ENCODE measurements around the gene AGXT. TPM values are rescaled to one million over a fixed set of nuclear protein-coding genes. Genes with fewer than 3 reads are reported as not detected.

AGXT gene
- total RNA-seq, 4 donors from 2014 or later, result not detected

- H3K36me3 ChIP-seq, result peaks cover 0 to 15% (median 0%) of the 10 kb centered on the region in 3 donors
- TF ChIP-seq CTCF (IDR thresholded peaks at IDR 0.05) (no peak), POLR2A (IDR thresholded peaks at IDR 0.05) (no peak)
- WGBS, 2 donors, result 66 to 73% methylated on average over 5 to 17 of the region's 28 CpGs
- H3K4me3 ChIP-seq, result peak overlapping the region; percentile 39 to 57 (median 48)
- no peaks in the 10 kb centered on the region for H3K9me3 ChIP-seq
- H3K4me1 ChIP-seq, result peaks cover 30 to 95% (median 41%) of the 10 kb centered on the region in 3 donors
- no peak for DNase-seq
- peak overlapping the region; percentile 36 to 92 (median 92) for H3K27ac ChIP-seq
- H3K27me3 ChIP-seq, result peaks cover 0 to 3% (median 0%) of the 10 kb centered on the region in 4 donors
- intact Hi-C loops (cut with DNase I), result no loop called here
Observed at GRCh38 chr2:240894836-240895558, 26.4 kb downstream of the AGXT start.

- Histone ChIP-seq H3K27me3 (peaks cover 0 to 3% (median 0%) of the 10 kb centered on the region in 4 donors), H3K27ac (peak within 1 kb of the TSS; percentile 83 to 92 (median 92)), H3K9me3 (no peaks in the 10 kb centered on the region), H3K4me3 (peak within 1 kb of the TSS; percentile 39 to 57 (median 48)), H3K36me3 (peaks cover 0 to 7% (median 0%) of the 10 kb centered on the region in 3 donors), H3K4me1 (peaks cover 29 to 90% (median 41%) of the 10 kb centered on the region in 3 donors)
- WGBS, 2 donors, result 32% methylated on average over 4 of the region's 24 CpGs; no CpG with 5 or more reads in 1 of the 2 donors
- no peak for DNase-seq
- TF ChIP-seq POLR2A (IDR thresholded peaks at IDR 0.05) (peak in 1 of 4 donors; percentile 29), CTCF (IDR thresholded peaks at IDR 0.05) (no peak)
- intact Hi-C loops (cut with DNase I), result no loop called here
Observed at GRCh38 chr2:240895656-240896388, 27.2 kb downstream of the AGXT start, which contains the start of gene MAB21L4. Gene MAB21L4, minus strand, starts transcription at chr2:240896156. Its CDS starts 159 bp downstream, at chr2:240895997.

- 40% methylated on average over 1 of the region's 7 CpGs; no CpG with 5 or more reads in 1 of the 2 donors for WGBS, 2 donors
- Histone ChIP-seq H3K4me3 (peak overlapping the region; percentile 39 to 57 (median 48)), H3K36me3 (peaks cover 0 to 2% (median 0%) of the 10 kb centered on the region in 3 donors), H3K27ac (peak overlapping the region; percentile 68 to 92 (median 92)), H3K9me3 (no peaks in the 10 kb centered on the region), H3K27me3 (peaks cover 0 to 3% (median 0%) of the 10 kb centered on the region in 4 donors), H3K4me1 (peaks cover 29 to 84% (median 41%) of the 10 kb centered on the region in 3 donors)
- intact Hi-C loops (cut with DNase I), result no loop called here
- TF ChIP-seq CTCF (IDR thresholded peaks at IDR 0.05) (no peak), POLR2A (IDR thresholded peaks at IDR 0.05) (no peak)
- no peak for DNase-seq
Observed at GRCh38 chr2:240896394-240896793, 27.8 kb downstream of the AGXT start.

GRCh38 chr2:240896871-240897692, 28.5 kb downstream of the AGXT start:
- Histone ChIP-seq H3K36me3 (no peaks in the 10 kb centered on the region), H3K9me3 (no peaks in the 10 kb centered on the region), H3K27me3 (peaks cover 0 to 3% (median 0%) of the 10 kb centered on the region in 4 donors), H3K4me1 (peaks cover 29 to 77% (median 41%) of the 10 kb centered on the region in 3 donors), H3K27ac (peak overlapping the region; percentile 83 to 92 (median 92)), H3K4me3 (peak overlapping the region; percentile 39 to 57 (median 48))
- intact Hi-C loops (cut with DNase I), result no loop called here
- 57 to 71% methylated on average over 4 to 6 of the region's 23 CpGs for WGBS, 2 donors
- TF ChIP-seq POLR2A (IDR thresholded peaks at IDR 0.05), result no peak
- no peak for TF ChIP-seq CTCF (IDR thresholded peaks at IDR 0.05)
- no peak for DNase-seq

All from esophagus squamous epithelium (tissue), 5 donors.